HG02938 (cell line): ENCODE results near the gene RPS6KA4.

Experiments used
- ATAC-seq: cut with Tn5 transposase; IDR thresholded peaks from one replicate; pipeline ENCODE4 v1.9.1; 2021; ENCODE audit warnings: mild to moderate bottlenecking, moderate library complexity; ENCODE audit not compliant: unreplicated experiment

RPS6KA4 gene

DNA sequence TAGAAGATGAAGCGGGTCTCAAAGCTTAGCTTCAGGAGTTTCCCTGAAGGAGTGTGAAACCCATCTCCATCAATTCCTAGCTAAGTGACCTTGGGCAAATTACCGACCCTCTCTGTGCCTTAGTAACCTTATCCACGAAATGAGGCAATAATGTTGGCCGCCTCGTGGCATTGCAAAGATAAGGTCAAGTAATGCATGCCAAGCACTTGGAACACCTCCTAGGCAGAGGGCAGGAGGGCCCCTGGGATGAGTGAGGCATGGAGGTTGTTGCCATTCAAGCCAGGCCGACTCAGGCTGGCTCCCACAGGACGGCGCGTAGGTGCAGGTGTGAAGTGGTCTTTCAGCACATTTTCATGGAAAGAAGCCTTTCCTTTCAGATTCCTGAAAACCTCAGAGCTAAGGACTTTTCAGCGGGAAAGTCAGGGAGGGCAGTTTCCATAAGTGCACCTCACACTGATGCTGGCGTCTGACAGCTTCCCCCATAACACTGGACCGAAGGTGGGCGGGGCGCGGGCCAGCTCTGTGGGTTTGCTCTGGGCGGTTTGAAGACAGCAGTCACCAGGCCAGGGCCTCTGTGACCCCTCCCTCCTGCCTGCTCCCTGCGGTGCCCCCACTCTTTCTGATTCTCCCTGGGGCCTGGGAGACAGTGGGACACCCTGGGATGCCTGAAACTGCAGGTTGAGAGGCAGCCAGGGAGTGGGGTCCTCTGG is 25.2 kb downstream of the RPS6KA4 start:
- no peak for ATAC-seq

DNA sequence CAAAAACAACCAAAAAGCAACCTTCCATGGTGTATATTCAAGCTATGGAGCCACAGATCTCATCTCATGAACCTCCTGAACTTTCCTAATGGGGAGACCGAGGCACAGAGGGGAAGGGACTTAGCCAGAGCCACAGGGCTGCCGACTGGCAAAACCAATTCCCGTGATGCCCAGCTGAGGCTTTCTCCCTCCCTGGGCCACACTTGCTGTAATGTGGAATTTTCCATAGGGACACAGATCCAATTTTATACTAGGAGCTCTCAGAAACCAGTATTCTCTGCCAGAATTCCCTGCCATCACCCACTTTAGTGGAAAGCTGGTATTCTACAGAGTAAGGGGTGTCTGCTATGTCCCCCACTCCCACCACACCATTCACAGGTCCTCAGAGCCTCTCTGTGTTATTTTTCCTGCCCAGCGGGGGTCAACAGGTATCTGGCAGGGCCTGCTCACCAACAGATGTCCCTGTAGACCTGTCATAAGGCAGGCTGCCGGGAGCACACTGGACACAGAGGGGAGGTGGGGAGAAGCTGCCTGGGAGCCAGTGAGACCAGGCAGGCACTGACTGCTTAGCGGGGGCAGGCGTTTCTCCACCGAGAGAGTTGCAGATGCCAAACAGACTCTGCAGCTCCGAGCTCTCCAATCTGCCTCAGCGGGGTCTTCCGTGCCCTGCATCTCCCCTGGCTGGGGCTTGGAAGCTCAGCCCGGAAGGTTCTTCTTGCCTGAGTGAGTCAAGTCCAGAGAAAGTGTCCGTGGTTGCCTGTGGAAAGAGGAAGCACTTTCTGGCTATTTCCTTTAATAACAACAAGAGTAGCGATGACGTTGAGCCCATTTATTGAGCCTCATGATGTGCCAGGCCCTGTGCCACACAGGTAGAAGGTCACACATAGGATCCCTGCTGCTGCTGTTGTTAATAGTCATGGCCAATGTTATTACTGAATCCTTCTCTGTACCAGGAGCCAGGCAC is 26.3 kb downstream of the RPS6KA4 start:
- no peak for ATAC-seq

DNA sequence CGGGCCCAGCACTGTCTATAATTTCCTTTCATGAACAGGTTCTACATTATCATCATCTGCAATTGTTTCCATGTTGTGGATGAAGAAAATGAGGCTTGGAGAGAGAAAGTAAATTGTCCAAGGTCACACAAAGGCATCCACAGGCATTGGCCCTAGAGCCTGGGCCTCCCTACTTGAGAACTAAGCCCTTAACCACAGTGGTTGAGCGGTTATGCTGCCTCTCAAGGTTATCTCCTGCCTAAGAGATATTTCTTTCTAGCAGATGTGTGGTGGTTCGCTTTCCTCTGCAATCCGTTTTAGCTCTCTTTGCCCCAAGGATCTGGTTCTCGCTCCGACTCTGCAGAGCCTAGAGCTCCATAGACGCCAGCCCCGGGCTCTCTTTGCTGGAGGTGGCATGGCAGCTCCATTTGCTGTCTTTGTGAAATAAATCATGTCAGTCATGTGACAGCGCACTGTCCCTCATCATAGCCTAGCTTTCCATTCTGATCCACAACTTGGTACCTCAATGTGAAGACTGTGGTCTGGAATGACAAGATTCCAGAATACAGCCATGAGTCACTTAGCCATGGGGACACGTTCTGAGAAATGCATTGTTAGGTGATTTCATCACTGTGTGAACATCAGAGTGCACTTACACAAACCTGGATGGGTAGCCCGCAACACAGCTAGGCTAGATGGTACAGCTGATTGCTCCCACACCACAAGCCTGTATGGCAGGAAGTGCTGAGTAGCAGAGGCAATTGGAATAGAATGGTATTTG is 27.2 kb downstream of the RPS6KA4 start:
- ATAC-seq, result no peak

DNA sequence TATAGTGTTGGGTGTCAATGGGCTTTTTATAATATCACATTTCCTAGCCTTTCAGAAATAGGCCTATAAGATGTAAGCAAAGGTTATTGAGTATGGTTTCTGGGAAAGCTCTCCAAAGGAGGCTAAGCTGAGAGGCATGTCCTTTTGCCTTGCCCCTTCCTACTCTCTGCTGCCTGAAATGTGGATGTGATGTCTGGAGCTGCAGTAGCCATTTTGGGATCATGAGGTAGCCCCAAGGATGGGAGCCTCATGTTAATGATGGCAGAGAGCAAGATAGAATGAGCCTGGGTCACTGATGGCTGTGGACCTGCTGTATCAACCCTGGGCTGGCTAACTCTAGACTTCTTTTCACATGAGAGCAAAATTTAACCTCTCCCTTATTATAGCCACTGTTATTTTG is 29.0 kb downstream of the RPS6KA4 start:
- ATAC-seq, result no peak

DNA sequence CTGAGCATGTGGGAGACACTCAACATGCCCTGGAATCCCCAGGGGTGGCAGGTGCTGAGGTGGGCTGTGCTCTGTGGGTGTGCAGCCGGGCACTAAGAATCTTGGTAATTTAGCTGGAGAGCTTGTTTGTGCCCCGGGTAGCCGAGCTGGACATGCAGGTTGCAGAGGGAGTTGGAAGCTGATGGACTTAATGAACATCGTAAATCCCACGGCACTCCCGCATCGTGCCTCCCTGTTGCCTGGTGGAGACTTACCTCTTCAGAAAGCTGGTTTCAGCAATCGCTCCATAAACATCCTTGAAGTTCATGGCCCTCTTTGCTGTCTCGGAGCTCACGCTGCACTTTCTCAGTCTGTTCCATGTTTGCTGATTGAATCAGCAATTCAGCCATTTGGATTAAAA is 29.9 kb downstream of the RPS6KA4 start:
- no peak for ATAC-seq

- no peak for ATAC-seq
Measured at GRCh38 chr11:64389851-64390250, 30.9 kb downstream of the RPS6KA4 start.

- ATAC-seq, result no peak
Measured at GRCh38 chr11:64390558-64390957, 31.6 kb downstream of the RPS6KA4 start.

GRCh38 chr11:64391839-64392238 is 32.9 kb downstream of the RPS6KA4 start:
- ATAC-seq, result no peak

- no peak for ATAC-seq
Measured at GRCh38 chr11:64395545-64396078, 36.6 kb downstream of the RPS6KA4 start.

DNA sequence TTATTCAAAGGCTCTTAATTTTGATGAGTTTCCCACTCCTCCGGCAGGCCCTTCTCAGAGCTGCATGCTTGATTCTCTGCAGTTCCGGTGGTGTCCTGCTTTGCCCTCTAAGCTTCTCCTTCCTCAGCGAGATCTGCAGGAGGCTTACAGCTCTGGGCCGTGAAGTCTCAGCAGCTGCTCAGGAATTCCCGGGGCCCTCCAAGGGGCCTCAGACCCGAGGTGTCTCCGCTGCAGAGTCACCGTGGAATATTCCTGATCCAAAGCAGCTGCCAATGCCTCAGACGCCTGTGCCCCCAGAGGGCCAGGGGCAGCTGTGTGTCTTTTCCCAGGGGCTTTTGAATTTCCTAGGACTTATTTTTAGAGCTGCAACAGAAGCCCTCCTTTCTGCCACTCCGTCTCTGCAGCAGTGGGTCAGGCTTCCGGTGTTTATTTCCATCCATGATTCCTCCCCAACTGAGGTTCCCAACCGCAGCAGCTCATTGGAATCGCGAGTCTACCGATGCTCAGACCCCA is 37.2 kb downstream of the RPS6KA4 start:
- ATAC-seq, result no peak

DNA sequence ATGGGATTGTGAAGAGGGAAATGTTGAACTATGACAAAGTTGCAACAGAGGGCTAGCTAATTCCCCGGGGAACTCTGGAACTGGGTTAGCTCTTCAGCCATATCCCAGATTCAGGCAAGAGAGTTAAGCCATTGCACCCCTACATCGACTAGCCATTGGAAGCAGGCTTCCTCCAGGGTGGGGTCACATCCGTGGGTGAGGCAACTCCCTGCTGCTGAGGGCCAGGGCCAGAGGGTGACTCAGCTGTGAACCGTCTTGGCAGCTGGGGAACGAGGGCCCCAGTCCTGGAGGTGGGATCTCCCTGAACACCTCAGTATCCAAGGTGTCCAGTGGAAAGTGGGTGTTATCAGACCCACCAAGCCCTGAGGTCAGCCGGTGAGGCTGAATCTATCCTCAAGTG is 41.1 kb downstream of the RPS6KA4 start:
- ATAC-seq, result no peak

DNA sequence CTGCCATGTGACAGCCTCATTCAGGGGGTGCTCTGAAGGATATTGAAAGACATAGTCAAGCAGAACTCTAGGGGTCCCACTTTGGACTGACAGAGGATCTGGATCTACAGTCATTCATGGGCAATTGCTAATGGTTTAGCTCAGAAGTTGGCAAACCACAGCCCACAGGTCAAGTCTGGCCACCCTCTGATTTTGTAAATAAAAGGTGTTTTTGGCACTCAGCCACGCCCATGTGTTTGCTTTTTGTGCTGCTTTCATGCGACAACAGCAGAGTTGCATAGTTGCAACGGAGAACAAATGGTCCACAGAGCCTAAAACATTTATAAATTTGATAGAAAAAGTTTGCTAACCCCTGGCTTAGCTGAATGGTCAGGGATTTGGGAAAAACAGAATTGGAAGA is 41.7 kb downstream of the RPS6KA4 start:
- no peak for ATAC-seq

DNA sequence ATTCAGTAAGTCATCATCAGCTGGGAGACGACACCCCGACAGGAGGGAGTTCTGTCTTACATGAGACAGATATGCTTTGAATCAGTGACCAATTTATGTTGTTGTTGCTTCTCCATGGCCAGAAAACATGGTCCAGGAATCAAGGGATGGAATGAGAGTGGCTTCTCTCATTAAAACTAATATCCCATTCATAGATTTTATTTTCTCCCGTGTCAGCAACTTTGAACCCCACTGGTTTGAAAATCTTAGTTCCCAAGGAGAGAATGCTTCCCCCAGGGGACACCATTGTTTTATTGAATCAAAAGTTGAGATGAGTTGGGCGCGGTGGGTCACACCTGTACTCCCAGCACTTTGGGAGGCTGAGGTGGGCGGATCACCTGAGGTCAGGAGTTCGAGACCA is 42.8 kb downstream of the RPS6KA4 start:
- ATAC-seq, result no peak

DNA sequence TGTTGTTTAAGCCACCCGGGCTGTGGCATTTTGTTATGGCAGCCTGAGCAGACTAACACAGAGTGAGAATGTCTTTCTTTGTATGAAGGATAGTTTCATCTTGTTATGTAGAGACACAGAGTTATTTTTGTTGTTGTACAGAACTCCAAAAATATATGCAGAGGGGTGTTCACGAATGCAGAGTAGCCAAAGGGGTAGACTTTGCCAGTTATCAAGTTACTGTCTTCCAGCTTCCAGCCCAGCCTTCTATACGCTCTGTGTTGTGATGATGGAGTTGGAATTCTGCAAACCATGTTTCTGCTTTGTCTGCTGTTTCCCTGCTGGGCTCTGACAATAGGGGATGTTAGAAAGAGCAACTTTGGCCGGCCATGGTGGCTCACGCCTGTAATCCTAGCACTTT is 44.1 kb downstream of the RPS6KA4 start:
- no peak for ATAC-seq

GRCh38 chr11:64406221-64406946 is 47.4 kb downstream of the RPS6KA4 start:
- no peak for ATAC-seq

- no peak for ATAC-seq
Measured at GRCh38 chr11:64407221-64407620, 48.3 kb downstream of the RPS6KA4 start.

GRCh38 chr11:64407630-64408029 is 48.7 kb downstream of the RPS6KA4 start:
- no peak for ATAC-seq

DNA sequence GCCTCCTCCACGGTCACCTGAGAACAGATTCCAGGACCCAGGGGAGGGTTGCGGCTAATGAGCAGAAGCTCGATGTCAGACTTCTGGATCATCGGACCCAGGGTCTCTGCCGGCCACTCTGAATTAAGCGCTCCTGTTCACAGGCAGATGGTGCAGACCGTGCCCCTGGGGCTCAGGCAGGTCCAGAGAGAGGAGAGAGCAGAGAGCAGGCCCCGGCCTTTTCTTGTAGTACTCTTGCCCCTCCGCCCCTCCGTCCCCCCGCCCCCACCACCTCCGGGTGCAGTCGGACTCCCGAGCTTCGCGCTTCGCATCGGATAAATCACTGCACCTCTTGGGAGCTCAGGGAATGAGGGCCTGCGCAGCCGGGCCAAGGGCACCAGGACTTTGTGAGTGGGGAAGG is 50.3 kb downstream of the RPS6KA4 start:
- no peak for ATAC-seq

- no peak for ATAC-seq
Measured at GRCh38 chr11:64409707-64410403, 50.9 kb downstream of the RPS6KA4 start.

- no peak for ATAC-seq
Measured at GRCh38 chr11:64410404-64410734, 51.4 kb downstream of the RPS6KA4 start.
